Dermis blood vessel endothelial cell (primary cell): ENCODE measurements around the gene MGLL. TPM values are rescaled to one million over a fixed set of nuclear protein-coding genes. Genes with fewer than 3 reads are reported as not detected.

Source experiments
- DNase-seq: peaks from one replicate; pipeline ENCODE4 v3.0.0; 2010
- total RNA-seq: library from RNA; depleted of rRNA; stranded (reverse); fragments of >200 nt; gene quantifications from 2 replicates; pipeline ENCODE4 v1.2.3, GENCODE V29; 2014

Gene MGLL
- total RNA-seq, 1 donor from 2014 or later = 35.7 TPM

GRCh38 chr3:127772273-127772672 lies 50.0 kb downstream of the MGLL start:
- no peak for DNase-seq

- DNase-seq = no peak
These were observed 50.6 kb downstream of the MGLL start for GRCh38 chr3:127771746-127772145.

GRCh38 chr3:127770671-127771355 lies 51.5 kb downstream of the MGLL start:
- DNase-seq = no peak

DNA sequence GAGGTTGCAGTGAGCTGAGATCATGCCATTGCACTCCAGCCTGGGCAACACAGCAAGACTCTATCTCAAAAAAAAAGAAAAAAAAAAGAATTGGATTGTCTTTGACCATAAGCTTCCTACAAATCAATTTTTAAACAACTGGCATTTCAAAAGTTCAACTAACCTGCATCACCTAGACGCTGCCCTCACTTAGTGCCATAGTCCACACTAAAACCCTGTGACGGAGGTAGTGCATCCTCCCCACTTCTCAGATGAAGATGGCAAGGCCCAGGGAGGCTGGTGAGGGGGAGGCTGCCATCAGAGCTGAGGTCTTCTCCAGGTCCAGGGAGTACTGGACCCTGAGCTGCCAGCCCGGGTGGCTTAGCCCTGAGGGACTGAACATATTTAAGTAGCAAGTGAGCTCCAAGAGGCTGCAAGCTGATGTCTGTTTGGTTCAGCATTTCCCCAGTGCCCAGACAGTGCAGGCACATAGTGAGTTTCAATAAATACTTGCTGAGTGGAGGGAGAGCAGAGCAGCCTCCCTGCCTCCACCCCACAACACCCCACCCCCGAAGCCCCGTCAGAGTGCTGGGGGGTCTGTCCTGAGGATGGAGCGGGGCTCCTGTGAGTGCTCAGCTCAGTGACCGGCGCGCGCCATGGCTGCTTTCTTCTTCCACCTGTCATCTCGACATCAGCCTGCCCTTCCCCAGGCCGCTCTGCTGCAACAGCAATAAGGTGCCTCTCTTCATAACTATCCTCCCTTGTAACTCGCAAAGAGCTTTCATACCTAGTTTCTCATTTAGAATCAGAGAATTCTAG lies 52.8 kb downstream of the MGLL start:
- no peak for DNase-seq

DNA sequence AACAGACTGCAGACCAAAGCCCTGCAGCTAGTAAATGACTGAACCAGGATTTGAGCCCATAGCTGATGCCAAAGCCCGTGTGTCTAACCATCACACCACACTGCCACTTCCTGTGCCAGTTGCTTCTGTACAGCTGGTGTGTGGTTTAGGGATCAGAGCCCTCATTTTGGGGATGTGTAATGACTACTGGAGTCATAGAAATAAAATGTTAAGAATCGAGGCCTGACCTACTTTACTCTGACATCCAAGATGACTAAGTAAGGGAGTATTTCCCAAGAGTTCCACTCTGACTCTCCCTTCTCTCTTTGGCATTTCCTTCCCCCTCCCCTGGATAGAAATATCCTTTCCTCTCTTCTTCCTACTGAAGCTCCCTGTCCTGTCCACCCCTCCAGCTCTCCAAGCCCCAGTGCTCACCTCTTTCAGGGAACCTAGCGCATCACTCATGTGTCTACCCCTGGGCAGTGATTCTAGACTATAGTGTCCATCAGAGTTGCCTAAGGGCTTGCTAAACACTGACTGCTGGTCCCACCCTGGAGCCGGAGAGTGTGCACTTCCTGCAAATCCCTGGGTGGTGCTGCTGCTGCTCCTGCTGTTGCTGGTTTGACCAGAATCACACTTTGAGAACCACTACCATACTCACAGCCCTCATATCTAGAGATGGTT lies 53.8 kb downstream of the MGLL start:
- DNase-seq = peak; percentile 76

GRCh38 chr3:127767126-127767525 lies 55.2 kb downstream of the MGLL start:
- DNase-seq = no peak

GRCh38 chr3:127765735-127766134 lies 56.6 kb downstream of the MGLL start:
- no peak for DNase-seq

- no peak for DNase-seq
These were observed 57.4 kb downstream of the MGLL start for GRCh38 chr3:127764841-127765362.

- DNase-seq = no peak
These were observed 58.0 kb downstream of the MGLL start for GRCh38 chr3:127764301-127764700.

DNA sequence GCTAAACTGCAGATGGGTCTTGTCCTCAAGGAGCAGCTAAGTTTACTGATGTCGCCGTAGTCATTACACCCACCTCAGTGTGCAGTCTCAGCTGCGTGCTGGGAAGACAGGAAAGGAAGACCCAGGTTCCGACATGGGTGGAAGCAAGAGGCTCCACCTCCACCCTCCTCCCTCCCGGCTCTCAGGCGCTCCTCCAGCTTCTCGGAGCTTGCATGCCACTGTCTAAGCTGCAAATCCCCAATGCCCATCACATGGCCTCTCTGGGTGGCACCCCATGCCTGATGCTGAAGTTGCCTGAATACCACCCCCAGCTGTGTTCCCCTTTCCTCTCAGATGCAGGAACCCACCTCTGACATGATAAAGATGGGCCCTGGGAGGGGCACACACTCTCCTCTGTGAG lies 58.5 kb downstream of the MGLL start:
- no peak for DNase-seq

GRCh38 chr3:127763337-127763736 lies 59.0 kb downstream of the MGLL start:
- no peak for DNase-seq

- DNase-seq = no peak
These were observed 59.6 kb downstream of the MGLL start for GRCh38 chr3:127762787-127763105.

DNA sequence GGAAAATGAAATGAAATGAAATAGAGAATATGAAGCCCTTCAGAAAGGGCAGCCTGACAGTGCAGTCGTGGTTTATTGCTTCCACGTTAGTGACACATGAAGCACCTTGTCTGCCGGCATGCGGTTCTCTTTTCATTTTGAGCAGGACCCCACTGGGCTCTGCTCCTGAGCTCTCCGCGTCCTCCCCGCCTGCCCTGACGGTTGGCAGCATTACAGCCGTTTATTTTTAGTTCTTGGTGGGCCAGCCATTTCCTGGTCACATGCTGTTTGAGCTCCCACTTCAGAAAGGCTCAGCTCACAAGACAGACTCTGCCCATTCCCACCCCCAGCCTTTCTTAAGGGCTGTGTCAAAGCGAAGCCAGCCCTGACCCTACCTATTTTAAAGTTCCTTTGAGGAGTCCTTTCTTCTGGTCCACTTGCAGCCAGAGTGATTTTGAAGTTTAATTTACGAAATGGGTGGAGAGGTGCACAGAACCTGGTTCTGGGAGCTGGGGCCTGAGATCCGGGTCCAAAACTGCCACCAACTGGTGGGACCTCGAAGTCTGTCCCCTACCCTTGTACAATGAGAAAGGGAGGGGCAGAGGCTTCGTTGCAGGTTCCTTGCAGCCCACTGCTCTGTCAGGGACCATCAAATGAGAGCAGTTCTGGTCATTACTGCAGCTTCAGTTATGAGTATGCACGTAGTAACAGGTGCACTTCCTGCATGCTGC lies 60.1 kb downstream of the MGLL start:
- peak; percentile 36 for DNase-seq

DNA sequence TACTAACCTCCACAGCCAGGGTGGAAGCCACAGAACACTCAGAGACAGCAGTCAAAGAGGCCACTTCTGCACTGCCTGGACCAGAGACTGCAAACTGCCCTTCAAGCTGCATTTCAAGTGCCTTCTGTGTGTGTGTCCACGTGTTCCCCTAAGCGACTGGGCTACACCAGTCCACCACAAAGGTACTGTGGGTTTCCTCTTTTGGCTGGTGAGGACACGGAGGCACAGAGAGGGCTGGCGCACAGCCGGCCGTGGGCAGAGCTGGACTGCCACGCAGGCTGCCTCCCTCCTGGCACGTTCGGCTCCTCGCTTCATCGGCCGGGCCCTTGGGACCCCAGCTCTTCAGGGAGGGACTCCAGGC lies 60.9 kb downstream of the MGLL start:
- DNase-seq = no peak

DNA sequence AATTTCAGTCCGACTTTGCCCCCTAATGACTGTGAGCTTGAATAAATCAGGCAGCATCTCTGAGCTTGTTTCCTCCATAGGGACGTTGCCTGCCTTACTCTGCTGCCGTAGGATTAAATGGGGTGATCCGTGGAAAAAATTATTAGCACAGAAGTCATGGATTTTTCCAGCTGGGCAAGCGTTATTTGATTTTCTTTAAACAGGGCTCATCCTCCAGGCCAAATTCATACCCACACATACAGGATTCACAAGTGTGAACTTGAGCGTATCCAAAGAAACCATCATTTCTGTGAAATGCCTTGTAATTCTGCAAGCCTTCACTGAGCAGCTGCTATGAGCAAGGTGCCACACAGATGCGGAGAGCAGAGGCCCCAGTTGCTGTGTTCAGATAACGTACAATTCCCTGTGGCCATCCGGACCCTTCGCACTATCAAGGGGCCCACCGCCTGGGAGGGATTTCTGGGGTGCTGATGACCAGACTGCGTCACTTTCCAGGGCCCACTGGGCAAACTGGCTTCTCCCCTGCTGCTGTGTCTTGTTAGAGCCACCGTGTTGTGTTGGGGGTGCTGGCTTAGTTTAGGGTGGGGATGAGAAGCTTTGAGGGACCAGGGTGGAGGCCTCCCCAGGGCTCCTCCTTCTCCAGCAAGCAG lies 61.4 kb downstream of the MGLL start:
- no peak for DNase-seq

DNA sequence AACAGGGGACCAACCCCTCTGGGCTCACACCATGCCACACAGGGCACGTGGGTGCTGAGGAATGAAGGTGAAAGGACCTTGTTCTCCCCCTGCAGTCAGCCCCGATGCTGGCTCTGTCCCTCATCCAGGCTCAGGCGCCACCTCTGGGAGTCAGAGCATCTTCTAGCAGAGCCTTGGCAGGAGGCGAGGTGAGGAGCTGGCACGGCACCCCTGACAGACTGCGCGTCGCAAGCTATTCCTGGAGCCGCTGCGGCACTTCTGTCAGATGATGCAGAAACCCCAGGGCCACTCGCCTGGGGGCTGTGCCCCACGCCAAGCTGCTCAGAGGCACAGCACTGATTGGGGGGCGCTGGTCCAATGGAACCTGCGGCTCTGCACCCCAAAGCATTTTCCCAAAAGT lies 62.0 kb downstream of the MGLL start:
- DNase-seq = no peak

DNA sequence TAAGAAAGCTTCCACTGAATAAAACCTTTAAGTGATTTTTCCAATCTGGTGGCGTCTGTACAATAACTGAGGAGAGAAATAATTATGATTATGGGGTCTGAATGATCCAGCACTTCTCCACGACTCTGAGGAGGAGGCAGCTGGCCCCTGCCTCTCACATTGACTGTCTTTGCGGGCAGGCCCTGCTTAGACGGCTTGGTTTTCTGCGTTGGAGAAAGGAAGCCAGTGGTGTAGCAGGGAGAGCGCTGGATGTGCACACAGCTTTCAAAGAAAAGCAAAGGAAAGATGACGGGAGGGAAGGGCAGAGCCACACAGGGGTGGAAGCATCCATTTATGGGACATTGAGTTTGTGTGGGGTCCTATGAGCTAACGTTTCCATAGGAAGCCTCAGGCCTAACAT lies 62.5 kb downstream of the MGLL start:
- no peak for DNase-seq

GRCh38 chr3:127758013-127758412 lies 64.3 kb downstream of the MGLL start:
- DNase-seq = no peak

- DNase-seq = no peak
These were observed 67.0 kb downstream of the MGLL start for GRCh38 chr3:127755305-127755681.

GRCh38 chr3:127754411-127755304 lies 67.7 kb downstream of the MGLL start:
- no peak for DNase-seq

GRCh38 chr3:127753898-127754410 lies 68.4 kb downstream of the MGLL start:
- DNase-seq = no peak
